ENCODE data around the gene MRPL55. TPM values are rescaled to one million over a fixed set of nuclear protein-coding genes. Genes with fewer than 3 reads are reported as not detected.

Gene MRPL55
- total RNA-seq, 1 donor: 44.4 TPM

GRCh38 chr1:228070173-228070572 lies 38.9 kb downstream of the MRPL55 start:
- Histone ChIP-seq H3K4me1 (ENCODE audit: insufficient read depth, low read length) (no peaks in the 10 kb centered on the region), H3K4me3 (ENCODE audit: low read length) (no peak overlapping the region), H3K27me3 (ENCODE audit: insufficient read depth, low read length) (peaks cover 11% of the 10 kb centered on the region), H3K9me3 (ENCODE audit: low read depth, low read length) (no peaks in the 10 kb centered on the region)

- no peaks in the 10 kb centered on the region for H3K4me1 ChIP-seq (ENCODE audit: insufficient read depth, low read length)
These were observed 40.7 kb downstream of the MRPL55 start for GRCh38 chr1:228068359-228068758.

DNA sequence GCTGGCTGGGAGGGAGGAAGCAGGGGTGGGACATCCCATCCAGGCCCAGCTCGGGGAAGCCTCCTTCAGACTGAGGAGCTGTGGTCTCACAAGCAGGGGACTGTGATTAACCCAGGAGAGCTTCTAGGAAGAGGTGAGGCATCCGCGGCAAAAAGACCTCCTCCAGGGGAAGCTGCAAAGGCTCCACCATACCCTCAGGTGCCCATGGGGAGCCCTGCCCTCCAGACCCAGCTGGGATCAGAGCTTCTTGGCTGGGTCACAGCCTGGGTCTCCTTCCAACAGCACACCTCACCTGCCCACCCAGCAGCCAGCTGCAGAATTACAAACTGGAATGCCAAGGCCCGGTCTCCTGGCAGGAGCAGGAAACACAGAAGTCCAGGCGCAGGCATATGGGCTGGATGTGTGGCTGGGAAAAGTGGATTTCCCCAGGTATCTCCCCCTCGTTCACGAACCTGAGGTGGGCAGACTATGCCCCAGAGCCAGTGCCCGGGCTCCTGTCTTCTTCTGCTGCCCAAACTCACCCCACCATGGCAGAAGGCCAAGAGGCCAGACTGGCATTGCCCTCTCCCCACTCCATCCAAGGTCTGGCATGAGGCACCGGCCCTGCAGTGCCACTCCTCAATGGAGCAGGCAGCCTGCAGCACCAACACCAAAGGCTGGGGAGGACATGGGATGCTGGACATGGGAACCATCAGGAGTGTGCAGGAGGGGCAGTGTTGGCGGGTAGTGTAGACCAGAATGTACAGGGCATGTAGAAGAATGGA lies 42.0 kb downstream of the MRPL55 start:
- Histone ChIP-seq H3K9me3 (ENCODE audit: low read depth, low read length) (no peaks in the 10 kb centered on the region), H3K4me1 (ENCODE audit: insufficient read depth, low read length) (no peaks in the 10 kb centered on the region), H3K27me3 (ENCODE audit: insufficient read depth, low read length) (peaks cover 12% of the 10 kb centered on the region), H3K4me3 (ENCODE audit: low read length) (no peak overlapping the region)

More at GRCh38 chr1:228068359-228068758, 40.7 kb downstream of the MRPL55 start:
- Histone ChIP-seq H3K27me3 (ENCODE audit: insufficient read depth, low read length) (peaks cover 11% of the 10 kb centered on the region), H3K9me3 (ENCODE audit: low read depth, low read length) (no peaks in the 10 kb centered on the region), H3K4me3 (ENCODE audit: low read length) (no peak overlapping the region)

GRCh38 chr1:228066416-228066815 lies 42.7 kb downstream of the MRPL55 start:
- no peak overlapping the region for H3K4me3 ChIP-seq (ENCODE audit: low read length)
- peaks cover 17% of the 10 kb centered on the region for H3K27me3 ChIP-seq (ENCODE audit: insufficient read depth, low read length)
- H3K9me3 ChIP-seq (ENCODE audit: low read depth, low read length): no peaks in the 10 kb centered on the region
- no peaks in the 10 kb centered on the region for H3K4me1 ChIP-seq (ENCODE audit: insufficient read depth, low read length)

GRCh38 chr1:228065543-228066347 lies 43.4 kb downstream of the MRPL55 start:
- Histone ChIP-seq H3K9me3 (ENCODE audit: low read depth, low read length) (no peaks in the 10 kb centered on the region), H3K4me1 (ENCODE audit: insufficient read depth, low read length) (peaks cover under 1% of the 10 kb centered on the region), H3K27me3 (ENCODE audit: insufficient read depth, low read length) (peaks cover 24% of the 10 kb centered on the region), H3K4me3 (ENCODE audit: low read length) (no peak overlapping the region)

DNA sequence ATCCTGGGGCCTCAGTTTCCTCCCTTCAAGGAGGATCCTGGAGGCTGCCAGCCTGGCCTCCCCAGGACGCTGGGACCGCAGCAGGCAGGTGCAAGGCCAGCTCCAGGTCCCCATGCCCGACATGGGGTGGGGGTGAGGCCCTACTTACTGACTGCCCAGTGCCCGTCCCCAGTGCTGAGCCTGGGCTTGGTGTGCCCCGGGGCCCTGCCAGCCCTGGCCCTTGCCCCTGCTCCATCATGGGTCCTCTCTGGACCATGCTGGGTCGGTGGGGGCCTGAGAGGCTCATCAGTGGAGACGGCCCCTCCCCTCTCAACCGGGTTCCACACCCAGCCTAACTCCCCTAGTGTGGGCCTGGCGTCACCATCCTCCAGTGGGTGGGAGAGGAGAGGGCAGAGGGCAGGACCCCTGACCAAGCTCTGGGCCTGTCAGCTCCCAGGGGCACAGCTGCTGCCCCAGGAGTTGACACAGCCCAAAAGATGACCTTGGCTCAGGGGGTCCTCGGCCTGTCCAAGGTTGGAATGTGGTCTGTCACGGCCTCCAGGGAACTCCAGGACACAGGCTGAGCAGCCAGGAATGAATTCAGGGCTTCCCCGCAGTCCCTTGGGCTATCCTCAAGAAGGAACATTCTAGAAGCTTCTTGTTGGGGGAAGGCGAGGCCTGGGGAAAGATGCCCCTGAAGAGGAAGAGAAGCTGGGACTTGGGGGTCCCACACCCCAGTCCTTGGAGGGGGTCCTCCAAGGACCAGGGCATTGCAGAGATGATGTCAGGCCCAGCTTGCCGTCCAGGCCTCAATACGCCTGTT lies 44.2 kb downstream of the MRPL55 start:
- Histone ChIP-seq H3K27me3 (ENCODE audit: insufficient read depth, low read length) (peaks cover 32% of the 10 kb centered on the region), H3K9me3 (ENCODE audit: low read depth, low read length) (no peaks in the 10 kb centered on the region), H3K4me3 (ENCODE audit: low read length) (no peak overlapping the region), H3K4me1 (ENCODE audit: insufficient read depth, low read length) (peaks cover 9% of the 10 kb centered on the region)

DNA sequence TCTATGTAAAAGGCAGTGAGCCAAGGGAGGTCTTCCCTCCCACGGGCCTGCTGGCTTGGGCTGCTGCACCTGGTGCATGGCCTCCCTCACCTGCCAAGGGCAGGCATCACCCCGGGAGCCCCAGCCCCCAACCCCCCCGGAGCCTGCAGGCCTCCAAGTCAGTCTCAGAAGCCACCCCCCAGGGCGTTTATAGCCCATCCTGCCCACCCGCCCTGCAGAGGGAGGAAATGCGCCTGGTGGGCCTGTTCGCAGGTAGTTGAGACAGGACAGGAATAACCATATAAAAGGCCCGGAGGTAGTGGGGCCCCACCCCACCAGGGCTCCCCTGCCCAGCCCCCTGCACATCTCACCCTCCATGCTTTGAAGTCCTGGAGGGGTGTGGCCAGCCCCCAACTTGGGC lies 44.8 kb downstream of the MRPL55 start:
- Histone ChIP-seq H3K9me3 (ENCODE audit: low read depth, low read length) (no peaks in the 10 kb centered on the region), H3K27me3 (ENCODE audit: insufficient read depth, low read length) (peaks cover 35% of the 10 kb centered on the region), H3K4me1 (ENCODE audit: insufficient read depth, low read length) (peaks cover 15% of the 10 kb centered on the region), H3K4me3 (ENCODE audit: low read length) (no peak overlapping the region)

- Histone ChIP-seq H3K27me3 (ENCODE audit: insufficient read depth, low read length) (peaks cover 42% of the 10 kb centered on the region), H3K9me3 (ENCODE audit: low read depth, low read length) (no peaks in the 10 kb centered on the region), H3K4me3 (ENCODE audit: low read length) (no peak overlapping the region), H3K4me1 (ENCODE audit: insufficient read depth, low read length) (peaks cover 21% of the 10 kb centered on the region)
These were observed 45.6 kb downstream of the MRPL55 start for GRCh38 chr1:228063251-228064191.

GRCh38 chr1:228062812-228063211 lies 46.3 kb downstream of the MRPL55 start:
- Histone ChIP-seq H3K27me3 (ENCODE audit: insufficient read depth, low read length) (peaks cover 49% of the 10 kb centered on the region), H3K4me1 (ENCODE audit: insufficient read depth, low read length) (peaks cover 21% of the 10 kb centered on the region), H3K9me3 (ENCODE audit: low read depth, low read length) (no peaks in the 10 kb centered on the region), H3K4me3 (ENCODE audit: low read length) (no peak overlapping the region)

- Histone ChIP-seq H3K4me1 (ENCODE audit: insufficient read depth, low read length) (peaks cover 21% of the 10 kb centered on the region), H3K4me3 (ENCODE audit: low read length) (no peak overlapping the region), H3K9me3 (ENCODE audit: low read depth, low read length) (no peaks in the 10 kb centered on the region), H3K27me3 (ENCODE audit: insufficient read depth, low read length) (peaks cover 53% of the 10 kb centered on the region)
These were observed 46.9 kb downstream of the MRPL55 start for GRCh38 chr1:228062085-228062791.

DNA sequence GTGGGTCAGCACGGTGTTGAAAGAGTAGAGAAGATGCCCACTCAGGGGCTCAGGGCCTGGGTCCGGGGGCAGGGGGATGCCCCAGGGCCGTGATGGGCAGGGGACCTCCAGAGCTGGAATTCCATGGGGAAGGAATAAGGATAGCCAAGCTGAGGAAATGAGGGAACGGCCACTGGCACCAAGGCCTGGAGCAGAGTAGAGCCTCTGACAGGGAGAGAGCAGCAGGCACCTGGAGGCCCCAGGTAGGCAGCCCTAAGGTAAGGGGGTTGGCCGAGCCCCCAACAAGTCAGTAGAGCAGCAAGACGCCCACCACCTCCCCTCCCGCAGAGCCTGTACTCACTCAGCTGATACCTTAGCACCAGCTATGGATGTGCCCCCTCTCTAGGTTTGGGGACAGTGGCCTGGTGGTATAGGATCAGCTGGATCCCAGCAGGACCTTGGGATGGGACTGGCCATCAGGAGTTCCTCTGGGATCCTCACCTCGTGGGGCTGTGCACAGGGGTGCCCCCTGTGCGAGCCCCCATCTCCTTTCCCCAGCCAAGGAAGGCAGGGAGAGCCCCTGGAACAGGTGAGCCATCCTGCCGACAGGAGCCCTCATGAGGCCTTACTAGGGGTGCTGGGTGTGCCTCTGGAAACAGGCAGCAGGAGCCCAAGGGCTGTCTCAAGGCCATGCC lies 47.6 kb downstream of the MRPL55 start:
- peaks cover 50% of the 10 kb centered on the region for H3K27me3 ChIP-seq (ENCODE audit: insufficient read depth, low read length)
- no peak overlapping the region for H3K4me3 ChIP-seq (ENCODE audit: low read length)
- peaks cover 21% of the 10 kb centered on the region for H3K4me1 ChIP-seq (ENCODE audit: insufficient read depth, low read length)
- no peaks in the 10 kb centered on the region for H3K9me3 ChIP-seq (ENCODE audit: low read depth, low read length)

DNA sequence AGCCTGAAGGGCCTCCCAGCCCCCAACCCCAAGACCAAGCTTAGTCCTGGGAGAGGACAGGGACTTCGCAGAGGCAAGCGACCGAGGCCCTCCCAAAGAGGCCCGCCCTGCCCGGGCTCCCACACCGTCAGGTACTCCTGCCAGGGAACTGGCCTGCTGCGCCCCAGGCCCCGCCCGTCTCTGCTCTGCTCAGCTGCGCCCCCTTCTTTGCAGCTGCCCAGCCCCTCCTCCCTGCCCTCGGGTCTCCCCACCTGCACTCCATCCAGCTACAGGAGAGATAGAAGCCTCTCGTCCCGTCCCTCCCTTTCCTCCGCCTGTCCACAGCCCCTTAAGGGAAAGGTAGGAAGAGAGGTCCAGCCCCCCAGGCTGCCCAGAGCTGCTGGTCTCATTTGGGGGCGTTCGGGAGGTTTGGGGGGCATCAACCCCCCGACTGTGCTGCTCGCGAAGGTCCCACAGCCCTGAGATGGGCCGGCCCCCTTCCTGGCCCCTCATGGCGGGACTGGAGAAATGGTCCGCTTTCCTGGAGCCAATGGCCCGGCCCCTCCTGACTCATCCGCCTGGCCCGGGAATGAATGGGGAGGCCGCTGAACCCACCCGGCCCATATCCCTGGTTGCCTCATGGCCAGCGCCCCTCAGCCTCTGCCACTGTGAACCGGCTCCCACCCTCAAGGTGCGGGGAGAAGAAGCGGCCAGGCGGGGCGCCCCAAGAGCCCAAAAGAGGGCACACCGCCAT lies 48.5 kb downstream of the MRPL55 start:
- H3K9me3 ChIP-seq (ENCODE audit: low read depth, low read length): no peaks in the 10 kb centered on the region
- H3K27me3 ChIP-seq (ENCODE audit: insufficient read depth, low read length): peaks cover 52% of the 10 kb centered on the region
- peaks cover 21% of the 10 kb centered on the region for H3K4me1 ChIP-seq (ENCODE audit: insufficient read depth, low read length)
- no peak overlapping the region for H3K4me3 ChIP-seq (ENCODE audit: low read length)
